ENCODE measurements around the gene SPOCK1.

- TF ChIP-seq EZH2 (IDR thresholded peaks at IDR 0.05; ENCODE audit: borderline replicate concordance, low read depth, low read length, severe bottlenecking) (no peak), POLR2AphosphoS5 (IDR thresholded peaks at IDR 0.05; ENCODE audit: insufficient read depth, low read depth, low read length) (no peak), CTCF (IDR thresholded peaks at IDR 0.05; ENCODE audit: extremely low read depth in 1 of 2, insufficient read depth in 1 of 2, low read depth in 1 of 2, low read length in 2 of 2) (no peak), FOS (IDR thresholded peaks at IDR 0.05; ENCODE audit: borderline replicate concordance, insufficient read depth, low read length) (no peak), MYC (IDR thresholded peaks at IDR 0.05; ENCODE audit: low read depth, low read length) (no peak)
These were observed 517.2 kb downstream of the SPOCK1 start for GRCh38 chr5:136981936-136982335.

Data from endothelial cell of umbilical vein (primary cell).